K562 (cell line): ENCODE measurements around the gene PITHD1. TPM values are rescaled to one million over a fixed set of nuclear protein-coding genes. Genes with fewer than 3 reads are reported as not detected.

ENCODE experiments used
- HDAC8 ChIP-seq: fragments of 450-650 bp; IDR thresholded peaks from 2 replicates; pipeline ENCODE4 v1.6.1; 2016; ENCODE audit warnings: mild to moderate bottlenecking, missing genetic modification characterization, moderate library complexity, missing compliant biosample characterization
- HMG20B ChIP-seq: fragments of 250-450 bp; sonication (Bioruptor Pico); IDR thresholded peaks from 2 replicates; pipeline ENCODE4 v1.5.0; 2021; ENCODE audit warnings: mild to moderate bottlenecking
- L3MBTL2 ChIP-seq: fragments of 450-650 bp; IDR thresholded peaks from 2 replicates; pipeline ENCODE4 v1.6.1; 2016; ENCODE audit warnings: mild to moderate bottlenecking, moderate library complexity
- NFIC ChIP-seq: fragments of 450-650 bp; IDR thresholded peaks from 2 replicates; pipeline ENCODE4 v1.6.1; 2017; ENCODE audit warnings: mild to moderate bottlenecking, inconsistent platforms
- POLR2H ChIP-seq: IDR thresholded peaks from 2 replicates; pipeline ENCODE4 v1.6.1; 2016; ENCODE audit warnings: missing genetic modification characterization, low read depth, mild to moderate bottlenecking, control low read depth, missing compliant biosample characterization, moderate library complexity
- RREB1 ChIP-seq: fragments of 250-450 bp; sonication (Bioruptor Pico); IDR thresholded peaks from 2 replicates; pipeline ENCODE4 v1.4.0; 2020
- SIN3A ChIP-seq, 2 experiments: fragments of 150-350 bp in 1 of 2; IDR thresholded peaks; 2 replicates each; pipeline ENCODE4 v1.6.1; 2011 to 2016; ENCODE audit warnings: borderline replicate concordance in 2 of 2, low read depth in 2 of 2, low read length in 2 of 2, mild to moderate bottlenecking in 2 of 2, moderate library complexity in 2 of 2; ENCODE audit not compliant: control insufficient read depth in 1 of 2
- SUPT5H ChIP-seq: fragments of 450-650 bp; IDR thresholded peaks from 2 replicates; pipeline ENCODE4 v1.6.1; 2016
- VEZF1 ChIP-seq: fragments of 200-800 bp; sonication (Bioruptor generic); IDR thresholded peaks from 2 replicates; pipeline ENCODE4 v1.6.1; 2017; ENCODE audit warnings: missing genetic modification characterization, missing compliant biosample characterization
- ZNF224 ChIP-seq: sonication (generic); formaldehyde crosslinking; IDR thresholded peaks from 2 replicates; pipeline ENCODE4 v1.8.0; 2022; ENCODE audit warnings: mild to moderate bottlenecking, missing genetic modification reagents
- ZNF407 ChIP-seq: fragments of 450-650 bp; IDR thresholded peaks from 2 replicates; pipeline ENCODE4 v1.6.1; 2016; ENCODE audit warnings: low read depth
- polyA plus RNA-seq, 8 experiments: library from polyadenylated mRNA; depleted of rRNA in 4 of 8; stranded (reverse) in 5 of 8; unstranded in 3 of 8; fragments of >200 nt; fragmentation: Nextera tagmentation in 2 of 8; fragmentation: Illumina TruSeq in 1 of 8; extraction: Ambion mirVana in 2 of 8; extraction: Trizol in 1 of 8; gene quantifications; 2 replicates each; pipeline versions ENCODE4 v1.2.1 to v1.2.3, GENCODE V29; 2011 to 2014; ENCODE audit warnings: inconsistent platforms in 1 of 8, missing spikeins in 1 of 8
- total RNA-seq, 7 experiments: library from RNA; depleted of rRNA in 6 of 7; stranded (reverse); fragments of >200 nt in 6 of 7; fragmentation: Illumina TruSeq in 2 of 7; extraction: Trizol in 2 of 7; gene quantifications; 2 replicates each; pipeline versions ENCODE4 v1.2.1 to v1.2.3, GENCODE V29; 2011 to 2021; ENCODE audit warnings: low replicate concordance in 1 of 7

The PITHD1 gene
- total and polyA plus RNA-seq, 9 of the 15 experiments (the other 6 are each of a cell fraction or from before 2014, with no cell fraction given) = 46.5 to 175 (median 149) TPM

- TF ChIP-seq ZNF407 (no peak), ZNF224 (CRISPR knock-in tag) (no peak), SUPT5H (peak; percentile 80), VEZF1 (CRISPR knock-in tag) (peak; percentile 76), NFIC (peak; percentile 41; the same call in 1 of the 2 replicates), SIN3A (IDR thresholded peaks at IDR 0.05; ENCODE audit: borderline replicate concordance in 2 of 2, control insufficient read depth in 1 of 2, low read depth in 2 of 2, low read length in 2 of 2) (peak; percentile 83 to 92; a peak in 3 of 4 replicates), HDAC8 (tag) (0 out of 2 replicates have a peak, but pooled peaks have one; percentile 19), RREB1 (CRISPR knock-in tag) (0 out of 2 replicates have a peak, but pooled peaks have one; percentile 40), HMG20B (CRISPR knock-in tag) (no peak), POLR2H (tag) (no peak), L3MBTL2 (peak; percentile 71)
These were observed 21.6 kb downstream of the PITHD1 start (continued) for GRCh38 chr1:23799570-23800399.
